GM18517 (cell line): ENCODE measurements around the gene CDH12.
"Not testable (repeated sequence)": the region's sequence is repeated elsewhere in the genome, so short reads cannot be mapped to it uniquely, and the experiment has no call there.

Source experiments
- ATAC-seq: cut with Tn5 transposase; IDR thresholded peaks from one replicate; pipeline ENCODE4 v1.9.1; 2021; ENCODE audit warnings: mild to moderate bottlenecking, moderate library complexity; ENCODE audit not compliant: unreplicated experiment

CDH12 gene

GRCh38 chr5:22315052-22315451, 538.1 kb downstream of the CDH12 start:
- ATAC-seq = not testable (repeated sequence)

- ATAC-seq = no peak
These were observed 538.6 kb downstream of the CDH12 start for GRCh38 chr5:22314548-22314947.

- no peak for ATAC-seq
These were observed 547.1 kb downstream of the CDH12 start for GRCh38 chr5:22306011-22306410.

- ATAC-seq = no peak
These were observed 557.3 kb downstream of the CDH12 start for GRCh38 chr5:22295832-22296231.

- ATAC-seq = no peak
These were observed 560.0 kb downstream of the CDH12 start for GRCh38 chr5:22293147-22293546.

- ATAC-seq = no peak
These were observed 575.0 kb downstream of the CDH12 start for GRCh38 chr5:22278164-22278563.

GRCh38 chr5:22277006-22277405, 576.1 kb downstream of the CDH12 start:
- no peak for ATAC-seq

- not testable (repeated sequence) for ATAC-seq
These were observed 587.3 kb downstream of the CDH12 start for GRCh38 chr5:22265855-22266254.

- ATAC-seq = no peak
These were observed 595.0 kb downstream of the CDH12 start for GRCh38 chr5:22258139-22258538.

GRCh38 chr5:22250528-22250927, 602.6 kb downstream of the CDH12 start:
- ATAC-seq = no peak

- ATAC-seq = no peak
These were observed 603.9 kb downstream of the CDH12 start for GRCh38 chr5:22249209-22249729.

GRCh38 chr5:22245770-22246169, 607.4 kb downstream of the CDH12 start:
- ATAC-seq = no peak

- no peak for ATAC-seq
These were observed 610.6 kb downstream of the CDH12 start for GRCh38 chr5:22242532-22242931.

GRCh38 chr5:22238047-22238446, 615.1 kb downstream of the CDH12 start:
- ATAC-seq = no peak

- ATAC-seq = no peak
These were observed 626.7 kb downstream of the CDH12 start for GRCh38 chr5:22226423-22226822.

GRCh38 chr5:22223079-22223478, 630.1 kb downstream of the CDH12 start:
- ATAC-seq = no peak

GRCh38 chr5:22213703-22214495, 639.2 kb downstream of the CDH12 start:
- not testable (repeated sequence) for ATAC-seq

GRCh38 chr5:22212254-22212991, 640.7 kb downstream of the CDH12 start:
- ATAC-seq = not testable (repeated sequence)

- ATAC-seq = not testable (repeated sequence)
These were observed 644.7 kb downstream of the CDH12 start for GRCh38 chr5:22208463-22208862.

- not testable (repeated sequence) for ATAC-seq
These were observed 664.5 kb downstream of the CDH12 start for GRCh38 chr5:22188651-22189050.

- ATAC-seq = not testable (repeated sequence)
These were observed 665.4 kb downstream of the CDH12 start for GRCh38 chr5:22187632-22188228.
